H1 (cell line): ENCODE results near the gene PAK6. TPM values are rescaled to one million over a fixed set of nuclear protein-coding genes. Genes with fewer than 3 reads are reported as not detected.

Experiments used
- CTCF ChIA-PET: fragments of 300-600 bp; sonication (Branson Sonifier 250); formaldehyde crosslinking; loops from one replicate; lab custom pipeline; 2021; ENCODE audit not compliant: partially characterized antibody; lab: Charles Lee
- POLR2A ChIA-PET: fragments of 300-600 bp; sonication (Branson Sonifier 250); formaldehyde crosslinking; loops from one replicate; lab custom pipeline; 2021; ENCODE audit warnings: inconsistent platforms; ENCODE audit not compliant: partially characterized antibody; lab: Charles Lee
- DNase-seq, 2 experiments: peaks; one replicate each; pipeline versions ENCODE4 v3.0.0 to v3.0.0-alpha.2; 2010 to 2022; ENCODE audit warnings: low spot score in 2 of 2, low read depth in 1 of 2, mixed read lengths in 1 of 2
- FAIRE-seq: peaks from 2 replicates; lab custom pipeline; 2011; peaks lifted over from hg19 to GRCh38; lab: Jason Lieb, UNC
- H2AFZ ChIP-seq: 2 replicates; pipeline ENCODE4 v1.8.1; 2012; ENCODE audit warnings: low read length, inconsistent platforms
- H2AK5ac ChIP-seq: 2 replicates; pipeline ENCODE4 v1.6.1; 2013; ENCODE audit warnings: low read depth, low read length
- H2BK120ac ChIP-seq: replicated peaks from 2 replicates; pipeline ENCODE3; 2013; ENCODE audit warnings: low read depth, low read length, inconsistent platforms
- H2BK12ac ChIP-seq: 2 replicates; pipeline ENCODE4 v1.6.1; 2013; ENCODE audit warnings: low read depth, low read length
- H2BK15ac ChIP-seq: 2 replicates; pipeline ENCODE4 v1.6.1; 2013; ENCODE audit warnings: low read length
- H2BK20ac ChIP-seq: 2 replicates; pipeline ENCODE4 v1.6.1; 2013; ENCODE audit warnings: low read length
- H2BK5ac ChIP-seq: 2 replicates; pipeline ENCODE4 v1.6.1; 2013; ENCODE audit warnings: low read depth, low read length
- H3K14ac ChIP-seq: 2 replicates; pipeline ENCODE4 v1.6.1; 2013; ENCODE audit warnings: inconsistent platforms; ENCODE audit not compliant: insufficient read length
- H3K18ac ChIP-seq: 2 replicates; pipeline ENCODE4 v1.6.1; 2013; ENCODE audit warnings: low read length; ENCODE audit errors: extremely low read depth
- H3K23ac ChIP-seq: 2 replicates; pipeline ENCODE4 v1.6.1; 2013; ENCODE audit warnings: inconsistent platforms; ENCODE audit not compliant: insufficient read length
- H3K23me2 ChIP-seq: 2 replicates; pipeline ENCODE4 v1.6.1; 2013; ENCODE audit warnings: low read depth, low read length
- H3K27ac ChIP-seq: 2 replicates; pipeline ENCODE4 v1.6.1; 2011; ENCODE audit warnings: low read depth, low read length, inconsistent platforms
- H3K27me3 ChIP-seq, 4 experiments: replicated peaks in 1 of 4; 1 replicate in 1 of 4; 2 replicates in 3 of 4; pipeline versions ENCODE4 v1.6.1 to v1.8.1; 2011 to 2013; ENCODE audit warnings: low read length in 3 of 4, mild to moderate bottlenecking in 3 of 4, inconsistent platforms in 2 of 4, mixed read lengths in 2 of 4, moderate library complexity in 1 of 4; ENCODE audit not compliant: control insufficient read depth in 3 of 4, insufficient read depth in 3 of 4; ENCODE audit errors: extremely low read depth in 1 of 4
- H3K36me3 ChIP-seq, 4 experiments: 2 replicates each; pipeline versions ENCODE4 v1.6.1 to v1.8.1; 2011 to 2013; ENCODE audit warnings: mild to moderate bottlenecking in 4 of 4, low read length in 3 of 4, moderate library complexity in 2 of 4, control low read depth in 1 of 4, inconsistent platforms in 1 of 4; ENCODE audit not compliant: insufficient read depth in 4 of 4, control insufficient read depth in 2 of 4
- H3K4ac ChIP-seq: replicated peaks from 2 replicates; pipeline ENCODE3; 2013; ENCODE audit warnings: low read length, low read depth, mixed read lengths, inconsistent platforms; ENCODE audit not compliant: insufficient read length
- H3K4me1 ChIP-seq, 4 experiments: replicated peaks in 1 of 4; 1 replicate in 1 of 4; 2 replicates in 3 of 4; pipeline versions ENCODE4 v1.6.1 to v1.8.1; 2011 to 2013; ENCODE audit warnings: low read length in 3 of 4, inconsistent platforms in 2 of 4, mixed read lengths in 1 of 4; ENCODE audit not compliant: insufficient read depth in 4 of 4, control insufficient read depth in 3 of 4
- H3K4me2 ChIP-seq, 2 experiments: 2 replicates each; pipeline versions ENCODE4 v1.6.1 to v1.8.1; 2011 to 2013; ENCODE audit warnings: low read depth in 2 of 2, low read length in 2 of 2, control low read depth in 1 of 2, inconsistent platforms in 1 of 2, mild to moderate bottlenecking in 1 of 2; ENCODE audit not compliant: insufficient read depth in 1 of 2
- H3K4me3 ChIP-seq, 4 experiments: fragments of 200-600, 300-600 bp in 1 of 4; sonication (generic), shearing (Covaris generic), sonication (Bioruptor Twin) in 1 of 4; 2 replicates each; pipeline versions ENCODE4 v1.5.1 to v1.8.1; 2011 to 2016; ENCODE audit warnings: low read length in 4 of 4, low read depth in 3 of 4, control low read depth in 2 of 4, inconsistent platforms in 2 of 4, mild to moderate bottlenecking in 2 of 4, mixed read lengths in 1 of 4, moderate library complexity in 1 of 4; ENCODE audit not compliant: insufficient read depth in 2 of 4; ENCODE audit errors: extremely low read depth in 1 of 4
- H3K56ac ChIP-seq: replicated peaks from 2 replicates; pipeline ENCODE3; 2013; ENCODE audit warnings: low read depth, mild to moderate bottlenecking, mixed read lengths, low read length, inconsistent platforms; ENCODE audit not compliant: insufficient read length
- H3K79me1 ChIP-seq: 2 replicates; pipeline ENCODE4 v1.6.1; 2013; ENCODE audit warnings: low read depth, low read length, control low read depth
- H3K79me2 ChIP-seq, 2 experiments: 2 replicates each; pipeline versions ENCODE4 v1.6.1 to v1.8.1; 2012 to 2013; ENCODE audit warnings: low read length in 2 of 2, mild to moderate bottlenecking in 2 of 2, inconsistent platforms in 1 of 2; ENCODE audit not compliant: insufficient read depth in 2 of 2, control insufficient read depth in 1 of 2
- H3K9ac ChIP-seq, 4 experiments: replicated peaks in 1 of 4; 1 replicate in 1 of 4; 2 replicates in 3 of 4; pipeline versions ENCODE4 v1.6.1 to v1.8.1; 2011 to 2013; ENCODE audit warnings: low read depth in 3 of 4, low read length in 3 of 4, control low read depth in 2 of 4, mild to moderate bottlenecking in 2 of 4, moderate library complexity in 2 of 4, inconsistent platforms in 1 of 4; ENCODE audit errors: extremely low read depth in 1 of 4
- H3K9me3 ChIP-seq, 2 experiments: 2 replicates each; pipeline versions ENCODE4 v1.6.1 to v1.8.1; 2012 to 2013; ENCODE audit warnings: mild to moderate bottlenecking in 2 of 2, moderate library complexity in 2 of 2, control low read depth in 1 of 2, inconsistent platforms in 1 of 2, low read depth in 1 of 2, low read length in 1 of 2, mixed read lengths in 1 of 2; ENCODE audit not compliant: insufficient read depth in 2 of 2
- H4K20me1 ChIP-seq, 2 experiments: replicated peaks in 1 of 2; 2 replicates each; pipeline versions ENCODE3 to v1.8.1; 2011 to 2013; ENCODE audit warnings: inconsistent platforms in 2 of 2, low read length in 2 of 2, mild to moderate bottlenecking in 1 of 2; ENCODE audit not compliant: insufficient read depth in 2 of 2, control insufficient read depth in 1 of 2
- H4K5ac ChIP-seq: 2 replicates; pipeline ENCODE4 v1.6.1; 2013; ENCODE audit warnings: low read length, low read depth, mixed read lengths, inconsistent platforms; ENCODE audit not compliant: insufficient read length
- H4K8ac ChIP-seq: 2 replicates; pipeline ENCODE4 v1.8.0; 2013; ENCODE audit warnings: mild to moderate bottlenecking, moderate library complexity, low read length, inconsistent platforms; ENCODE audit not compliant: insufficient read depth; ENCODE audit errors: extremely low read depth
- H4K91ac ChIP-seq: replicated peaks from 2 replicates; pipeline ENCODE3; 2013; ENCODE audit warnings: low read length, mixed read lengths, inconsistent platforms; ENCODE audit not compliant: insufficient read length
- CBX8 ChIP-seq: fragments of 300-800, 300-1000 bp; sonication (generic); IDR thresholded peaks from 2 replicates; pipeline ENCODE4 v1.7.1; 2016; ENCODE audit warnings: low read depth, low read length, borderline replicate concordance
- CTBP2 ChIP-seq: IDR thresholded peaks from 2 replicates; pipeline ENCODE4 v1.7.0; 2011; ENCODE audit warnings: borderline replicate concordance, mild to moderate bottlenecking, moderate library complexity, mixed read lengths, low read length; ENCODE audit not compliant: insufficient read depth, insufficient read length
- HDAC6 ChIP-seq: IDR thresholded peaks from one replicate; pipeline ENCODE4 v1.7.1; 2012; ENCODE audit warnings: low read depth, mild to moderate bottlenecking, inconsistent platforms, low read length, moderate library complexity
- KDM5A ChIP-seq: fragments of 200-600 bp; IDR thresholded peaks from 2 replicates; pipeline ENCODE4 v1.7.1; 2012; ENCODE audit warnings: mild to moderate bottlenecking, low read length, inconsistent platforms, mixed read lengths
- RNF2 ChIP-seq: fragments of 200-900, 300-1000 bp; sonication (generic); IDR thresholded peaks from 2 replicates; pipeline ENCODE4 v1.7.1; 2016; ENCODE audit warnings: borderline replicate concordance, low read depth, mild to moderate bottlenecking, antibody characterized with exemption, low read length; ENCODE audit not compliant: poor library complexity, severe bottlenecking; ENCODE audit errors: missing control alignments
- SP2 ChIP-seq: IDR thresholded peaks from 2 replicates; pipeline ENCODE4 v1.6.1; 2012; ENCODE audit warnings: mild to moderate bottlenecking, low read length, inconsistent platforms
- SP4 ChIP-seq: IDR thresholded peaks from 2 replicates; pipeline ENCODE4 v1.6.1; 2012; ENCODE audit warnings: low read length, inconsistent platforms
- WGBS, 2 experiments: shearing (Covaris generic) in 1 of 2; methylation state at CpG; one replicate each; pipeline versions ENCODE4 v1.1.6 to v1.1.7; 2013 to 2015; ENCODE audit warnings: low lambda C conversion rate in 2 of 2, mixed read lengths in 2 of 2, inconsistent platforms in 1 of 2, low coverage in 1 of 2, missing lambda C conversion rate in 1 of 2; ENCODE audit not compliant: insufficient replicate concordance in 2 of 2, insufficient coverage in 1 of 2, insufficient read length in 1 of 2; ENCODE audit errors: extremely low coverage in 1 of 2, missing lambda C conversion rate in 1 of 2; 5-methylcytosine and 5-hydroxymethylcytosine counted together
- polyA plus RNA-seq, 7 experiments: library from polyadenylated mRNA; depleted of rRNA in 3 of 7; stranded (reverse) in 5 of 7; unstranded in 2 of 7; fragments of >200 nt in 5 of 7; fragments of 200-250 nt in 2 of 7; gene quantifications; 1 replicate in 5 of 7; 2 replicates in 1 of 7; 4 replicates in 1 of 7; pipeline versions ENCODE4 v1.2.1 to v1.2.3, GENCODE V29; 2011 to 2013; ENCODE audit warnings: missing spikeins in 2 of 7, mixed read lengths in 2 of 7
- total RNA-seq: library from RNA; stranded (reverse); fragmentation: NEBNext Ultra II Directional; extraction: Animal tissue kit (Norgen Biotek cat#: 25700); gene quantifications from 2 replicates; pipeline ENCODE4 v1.2.1, GENCODE V29; 2021

PAK6 gene
- total and polyA plus RNA-seq, 2 of the 8 experiments (the other 6 are each of a cell fraction or from before 2014, with no cell fraction given), result 6.9 to 9.4 TPM

GRCh38 chr15:40295297-40295696 is 56.4 kb downstream of the PAK6 start:
- Histone ChIP-seq H3K4me1 (peaks cover 0 to 15% (median 10%) of the 10 kb centered on the region in 4 experiments; a peak in 4 of 7 replicates), H3K36me3 (no peaks in the 10 kb centered on the region), H3K4me3 (no peak overlapping the region), H2BK20ac (no peak overlapping the region), H4K20me1 (peaks cover 0 to 1% of the 10 kb centered on the region in 2 experiments), H4K5ac (no peak overlapping the region), H3K23ac (no peak overlapping the region), H3K27me3 (peaks cover 13 to 36% (median 26%) of the 10 kb centered on the region in 4 experiments; a peak in 6 of 7 replicates), H3K4me2 (no peak overlapping the region), H2BK5ac (no peak overlapping the region), H3K79me2 (no peaks in the 10 kb centered on the region), H3K9me3 (0 out of 4 replicates have a peak, but pooled peaks cover 0 to under 1% of the 10 kb centered on the region in 2 experiments), H3K9ac (no peak overlapping the region), H2AFZ (no peak overlapping the region), H3K4ac (no peak overlapping the region), H3K14ac (no peak overlapping the region), H2BK120ac (no peak overlapping the region), H3K18ac (no peak overlapping the region), H3K79me1 (no peaks in the 10 kb centered on the region), H3K56ac (no peak overlapping the region), H4K91ac (no peak overlapping the region), H2BK15ac (no peak overlapping the region), H4K8ac (no peak overlapping the region), H3K23me2 (peaks cover 3% of the 10 kb centered on the region; the same call in 1 of the 2 replicates), H2AK5ac (no peak overlapping the region), H2BK12ac (peak overlapping the region; percentile 63; the same call in 1 of the 2 replicates), H3K27ac (no peak overlapping the region)
- DNase-seq (no peak), FAIRE-seq (no peak)
- CTCF ChIA-PET, result interaction anchor here (0.8 to 16.2 kb wide), 7 partner anchors 9 to 213 kb away, joined by 3 to 518 read pairs (median 3); partner anchors contain the start of genes CCDC9B, INAFM2, PAK6 and PLCB2
- WGBS, 2 experiments, result 100% methylated on average over 1 of the region's 1 CpG; no CpG with 5 or more reads in 1 of the 2 experiments
- POLR2A ChIA-PET, result interaction anchor here (0.7 to 1.6 kb wide), 4 partner anchors 9 to 19 kb away, joined by 3 to 4 read pairs (median 3); partner anchors contain the start of gene ANKRD63
- TF ChIP-seq RNF2 (no peak), SP4 (no peak), SP2 (no peak), KDM5A (no peak), HDAC6 (no peak), CBX8 (no peak), CTBP2 (no peak)
